Activated T-helper 1 cell treated with anti-CD3 and anti-CD28 coated beads, Interleukin-12 subunit alpha, Interleukin-12 subunit beta, Interleukin-2, Interleukin-4 antibody, amounts not matched to agents 30 ng/mL and 10 ng/mL and 1 ng/mL, durations not matched to agents 14 hours and 24 hours and 36 hours (primary cell): Measurements from ENCODE around the gene PRPF6. TPM values are rescaled to one million over a fixed set of nuclear protein-coding genes. Genes with fewer than 3 reads are reported as not detected.

Experiments used
- DNase-seq: peaks from one replicate; pipeline ENCODE4 v3.0.0; 2021; ENCODE audit warnings: low spot score
- H3K27ac Mint-ChIP-seq: one replicate; pipeline ENCODE4 v1.8.0; 2021; ENCODE audit warnings: mild to moderate bottlenecking, mixed read lengths
- H3K27me3 Mint-ChIP-seq: one replicate; pipeline ENCODE4 v1.8.0; 2022; ENCODE audit warnings: mild to moderate bottlenecking, moderate library complexity, mixed read lengths; ENCODE audit not compliant: insufficient read depth
- H3K36me3 Mint-ChIP-seq: one replicate; pipeline ENCODE4 v1.8.0; 2021; ENCODE audit warnings: low read depth, mixed read lengths
- H3K4me1 Mint-ChIP-seq: one replicate; pipeline ENCODE4 v1.8.0; 2021; ENCODE audit warnings: low read depth, mixed read lengths
- H3K4me3 Mint-ChIP-seq: one replicate; pipeline ENCODE4 v1.8.0; 2021; ENCODE audit warnings: mild to moderate bottlenecking, moderate library complexity, mixed read lengths
- H3K9me3 Mint-ChIP-seq: one replicate; pipeline ENCODE4 v1.8.0; 2021; ENCODE audit warnings: mixed read lengths
- intact Hi-C: fragments of 100-400 bp; cut with micrococcal nuclease; formaldehyde crosslinking; loops from one replicate; pipeline ENCODE4 v1.15.1; 2024
- total RNA-seq: library from RNA; stranded (reverse); gene quantifications from 2 replicates; pipeline ENCODE4 v1.2.3, GENCODE V29; 2022

PRPF6 gene
- total RNA-seq, 1 donor from 2014 or later = 82.3 TPM

- peaks cover 8% of the 10 kb centered on the region for H3K36me3 Mint-ChIP-seq
- peak; percentile 75 for DNase-seq
- H3K4me1 Mint-ChIP-seq = peaks cover 24% of the 10 kb centered on the region
- peak within 1 kb of the TSS; percentile 83 for H3K27ac Mint-ChIP-seq
- peaks cover 8% of the 10 kb centered on the region for H3K27me3 Mint-ChIP-seq
- H3K9me3 Mint-ChIP-seq = no peaks in the 10 kb centered on the region
- intact Hi-C loops = loop anchor here (1.0 to 5.0 kb wide), 7 partner anchors 16 to 862 kb away; partner anchors contain the start of genes C20orf204, DNAJC5, PCMTD2 and RTEL1
- peak within 1 kb of the TSS; percentile 93 for H3K4me3 Mint-ChIP-seq
Observed at GRCh38 chr20:64079273-64080012, 98.5 kb downstream of the PRPF6 start, which contains the start of gene RGS19. Gene RGS19, minus strand, starts transcription at chr20:64079518. Its CDS starts 2,632 bp downstream, at chr20:64076886.

GRCh38 chr20:64080013-64080812, 99.3 kb downstream of the PRPF6 start, which contains the start of gene OPRL1:
Gene OPRL1, plus strand, starts transcription at chr20:64080082. Its CDS starts 12,639 bp downstream, at chr20:64092721.
- H3K4me3 Mint-ChIP-seq = peak within 1 kb of the TSS; percentile 93
- no peaks in the 10 kb centered on the region for H3K9me3 Mint-ChIP-seq
- intact Hi-C loops = no loop called here
- peak within 1 kb of the TSS; percentile 83 for H3K27ac Mint-ChIP-seq
- H3K27me3 Mint-ChIP-seq = peaks cover 13% of the 10 kb centered on the region
- no peak for DNase-seq
- peaks cover 7% of the 10 kb centered on the region for H3K36me3 Mint-ChIP-seq
- peaks cover 24% of the 10 kb centered on the region for H3K4me1 Mint-ChIP-seq

- Mint-ChIP-seq H3K4me1 (peaks cover 24% of the 10 kb centered on the region), H3K36me3 (peaks cover 3% of the 10 kb centered on the region), H3K27ac (peak overlapping the region; percentile 48), H3K4me3 (peak overlapping the region; percentile 72), H3K9me3 (no peaks in the 10 kb centered on the region), H3K27me3 (peaks cover 21% of the 10 kb centered on the region)
- no peak for DNase-seq
- intact Hi-C loops = no loop called here
Observed at GRCh38 chr20:64080813-64081623, 100.1 kb downstream of the PRPF6 start.

GRCh38 chr20:64081624-64081964, 100.7 kb downstream of the PRPF6 start:
- no peak for DNase-seq
- Mint-ChIP-seq H3K36me3 (peaks cover 2% of the 10 kb centered on the region), H3K9me3 (no peaks in the 10 kb centered on the region), H3K27me3 (peaks cover 24% of the 10 kb centered on the region), H3K4me1 (peaks cover 24% of the 10 kb centered on the region), H3K4me3 (peak overlapping the region; percentile 65), H3K27ac (peak overlapping the region; percentile 72)
- intact Hi-C loops = no loop called here

GRCh38 chr20:64082126-64082731, 101.3 kb downstream of the PRPF6 start:
- peak overlapping the region; percentile 65 for H3K4me3 Mint-ChIP-seq
- H3K4me1 Mint-ChIP-seq = peaks cover 24% of the 10 kb centered on the region
- no peak for DNase-seq
- intact Hi-C loops = no loop called here
- H3K27ac Mint-ChIP-seq = peak overlapping the region; percentile 44
- no peaks in the 10 kb centered on the region for H3K9me3 Mint-ChIP-seq
- peaks cover 2% of the 10 kb centered on the region for H3K36me3 Mint-ChIP-seq
- H3K27me3 Mint-ChIP-seq = peaks cover 24% of the 10 kb centered on the region

Other genes with a start within 250 kb of the PRPF6 start
- 12.1 TPM in 2 replicates for gene LIME1, start 244.5 kb upstream of the PRPF6 start, total RNA-seq
- 34.7 and 38.3 TPM in 2 replicates for gene SLC2A4RG, start 241.4 kb upstream of the PRPF6 start, total RNA-seq
- gene ZBTB46, start 149.9 kb upstream of the PRPF6 start, total RNA-seq = 1.1 and 1.2 TPM in 2 replicates
- not detected in 2 replicates for gene ABHD16B, start 119.6 kb upstream of the PRPF6 start, total RNA-seq
- 65.9 and 73.2 TPM in 2 replicates for gene TPD52L2, start 115.9 kb upstream of the PRPF6 start, total RNA-seq
- 47.5 and 48.2 TPM in 2 replicates for gene DNAJC5, start 86.0 kb upstream of the PRPF6 start, total RNA-seq
- gene UCKL1, start 24.7 kb upstream of the PRPF6 start, total RNA-seq = 48.7 and 49.3 TPM in 2 replicates
- gene ZNF512B, start 11.2 kb upstream of the PRPF6 start, total RNA-seq = 28.0 and 28.3 TPM in 2 replicates
- 29.4 and 34.9 TPM in 2 replicates for gene SAMD10, start 1.5 kb upstream of the PRPF6 start, total RNA-seq
- 5.4 and 6.1 TPM in 2 replicates for gene C20orf204, start 55.0 kb downstream of the PRPF6 start, total RNA-seq
- 1.3 TPM in 2 replicates for gene SOX18, start 68.5 kb downstream of the PRPF6 start, total RNA-seq
- gene TCEA2, start 82.1 kb downstream of the PRPF6 start, total RNA-seq = 33.8 TPM in 2 replicates
- 54.7 and 55.9 TPM in 2 replicates for gene RGS19, start 98.4 kb downstream of the PRPF6 start, total RNA-seq
- 0.16 and 0.20 TPM in 2 replicates for gene OPRL1, start 99.0 kb downstream of the PRPF6 start, total RNA-seq
- 0.31 and 0.39 TPM in 2 replicates for gene LKAAEAR1, start 103.3 kb downstream of the PRPF6 start, total RNA-seq
- gene NPBWR2, start 126.4 kb downstream of the PRPF6 start, total RNA-seq = not detected in 2 replicates
- not detected in 2 replicates for gene MYT1, start 183.3 kb downstream of the PRPF6 start, total RNA-seq